ENCODE data around the gene HRH3.

The HRH3 gene

DNA sequence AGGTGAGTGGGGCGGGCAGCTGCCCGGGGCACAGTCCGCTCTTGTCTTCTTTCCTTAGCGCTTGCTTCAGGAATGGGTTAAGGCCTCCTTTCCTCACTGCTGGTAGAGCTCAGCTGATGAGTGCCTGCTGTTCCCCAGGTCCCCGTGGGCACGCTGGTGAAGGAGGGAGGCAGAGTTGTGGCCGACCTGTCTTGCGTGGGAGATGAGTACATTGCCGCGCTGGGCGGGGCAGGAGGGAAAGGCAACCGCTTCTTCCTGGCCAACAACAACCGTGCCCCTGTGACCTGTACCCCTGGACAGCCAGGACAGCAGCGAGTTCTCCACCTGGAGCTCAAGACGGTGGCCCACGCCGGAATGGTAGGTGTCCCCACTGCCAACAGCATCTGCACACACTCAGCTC, 21.6 kb downstream of the HRH3 start:
- H3K9me3 ChIP-seq (ENCODE audit: control insufficient read depth, low read length), result no peaks in the 10 kb centered on the region
- no peak overlapping the region for H3K14ac ChIP-seq (ENCODE audit: low read length in 2 of 2)
- no peak overlapping the region for H2BK120ac ChIP-seq (ENCODE audit: low read depth, low read length)
- H2BK15ac ChIP-seq (ENCODE audit: low read depth, poor library complexity, severe bottlenecking), result no peak overlapping the region
- no peak overlapping the region for H3K27ac ChIP-seq (ENCODE audit: low read length, poor library complexity, severe bottlenecking)
- H4K91ac ChIP-seq (ENCODE audit: low read length), result no peak overlapping the region
- H3K23ac ChIP-seq (ENCODE audit: low read length in 2 of 2), result no peak overlapping the region
- no peak for DNase-seq
- H3K36me3 ChIP-seq (ENCODE audit: control insufficient read depth in 1 of 2, insufficient read depth in 2 of 2, low read depth in 1 of 2, low read length in 2 of 2), result peaks cover 62 to 64% of the 10 kb centered on the region in 2 experiments
- peaks cover 26% of the 10 kb centered on the region for H3K4me1 ChIP-seq (ENCODE audit: control insufficient read depth, insufficient read depth, low read depth, low read length)
- WGBS, result 97% methylated on average over 17 of the region's 17 CpGs
- no peaks in the 10 kb centered on the region for H3K27me3 ChIP-seq (ENCODE audit: control insufficient read depth in 1 of 2, insufficient read depth in 1 of 2, low read length in 2 of 2)
- H2BK5ac ChIP-seq (ENCODE audit: low read depth, low read length, poor library complexity, severe bottlenecking), result no peak overlapping the region
- no peak overlapping the region for H4K8ac ChIP-seq (ENCODE audit: low read length)
- no peak overlapping the region for H3K4ac ChIP-seq (ENCODE audit: low read depth in 1 of 2, low read length in 2 of 2)
- no peak overlapping the region for H3K18ac ChIP-seq (ENCODE audit: low read depth in 1 of 2, low read length in 2 of 2)
- peaks cover 22% of the 10 kb centered on the region for H3K79me1 ChIP-seq (replicated peaks; ENCODE audit: low read length, poor library complexity, severe bottlenecking)
- H2AK5ac ChIP-seq (ENCODE audit: low read length, severe bottlenecking), result no peak overlapping the region
- H2AFZ ChIP-seq (ENCODE audit: low read depth, low read length), result no peak overlapping the region
- H3K4me2 ChIP-seq (ENCODE audit: low read length, poor library complexity, severe bottlenecking), result no peak overlapping the region
- H3K4me3 ChIP-seq (ENCODE audit: insufficient read depth in 1 of 2, low read depth in 1 of 2, low read length in 2 of 2), result no peak overlapping the region
- H3K9ac ChIP-seq (ENCODE audit: low read length), result no peak overlapping the region
- no peak overlapping the region for H2BK12ac ChIP-seq (ENCODE audit: low read length in 2 of 2)

DNA sequence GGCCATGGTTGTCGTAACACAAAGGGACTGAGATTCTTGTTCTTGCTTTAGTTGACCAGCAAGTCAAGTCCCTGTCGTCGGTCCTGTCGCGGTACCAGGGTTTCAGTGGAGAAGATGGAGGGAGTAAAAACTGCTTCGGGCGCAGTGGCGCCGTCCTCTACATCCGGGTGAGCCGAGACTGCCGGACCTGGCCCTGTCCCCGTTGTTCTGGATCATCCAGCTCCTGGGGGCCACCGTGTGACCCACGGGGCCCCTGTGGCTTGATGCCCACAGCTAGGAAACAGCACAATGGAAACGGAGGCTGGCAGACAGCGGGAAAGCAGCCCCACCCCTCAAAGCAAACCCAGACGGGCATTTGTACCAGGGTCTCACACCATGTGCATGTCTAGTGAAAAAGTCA, 22.3 kb downstream of the HRH3 start:
- no peak overlapping the region for H3K4ac ChIP-seq (ENCODE audit: low read depth in 1 of 2, low read length in 2 of 2)
- no peak overlapping the region for H4K8ac ChIP-seq (ENCODE audit: low read length)
- H4K91ac ChIP-seq (ENCODE audit: low read length), result no peak overlapping the region
- 98% methylated on average over 18 of the region's 18 CpGs for WGBS
- H3K79me1 ChIP-seq (replicated peaks; ENCODE audit: low read length, poor library complexity, severe bottlenecking), result peaks cover 27% of the 10 kb centered on the region
- no peak overlapping the region for H2AK5ac ChIP-seq (ENCODE audit: low read length, severe bottlenecking)
- no peaks in the 10 kb centered on the region for H3K9me3 ChIP-seq (ENCODE audit: control insufficient read depth, low read length)
- H3K27me3 ChIP-seq (ENCODE audit: control insufficient read depth in 1 of 2, insufficient read depth in 1 of 2, low read length in 2 of 2), result no peaks in the 10 kb centered on the region
- H3K4me2 ChIP-seq (ENCODE audit: low read length, poor library complexity, severe bottlenecking), result no peak overlapping the region
- H3K27ac ChIP-seq (ENCODE audit: low read length, poor library complexity, severe bottlenecking), result no peak overlapping the region
- H2BK15ac ChIP-seq (ENCODE audit: low read depth, poor library complexity, severe bottlenecking), result no peak overlapping the region
- no peak overlapping the region for H2BK12ac ChIP-seq (ENCODE audit: low read length in 2 of 2)
- no peak overlapping the region for H2BK5ac ChIP-seq (ENCODE audit: low read depth, low read length, poor library complexity, severe bottlenecking)
- H3K23ac ChIP-seq (ENCODE audit: low read length in 2 of 2), result no peak overlapping the region
- no peak overlapping the region for H2AFZ ChIP-seq (ENCODE audit: low read depth, low read length)
- DNase-seq, result no peak
- peaks cover 61 to 64% of the 10 kb centered on the region in 2 experiments for H3K36me3 ChIP-seq (ENCODE audit: control insufficient read depth in 1 of 2, insufficient read depth in 2 of 2, low read depth in 1 of 2, low read length in 2 of 2)
- H3K18ac ChIP-seq (ENCODE audit: low read depth in 1 of 2, low read length in 2 of 2), result no peak overlapping the region
- no peak overlapping the region for H3K14ac ChIP-seq (ENCODE audit: low read length in 2 of 2)
- H3K4me3 ChIP-seq (ENCODE audit: insufficient read depth in 1 of 2, low read depth in 1 of 2, low read length in 2 of 2), result no peak overlapping the region
- H3K4me1 ChIP-seq (ENCODE audit: control insufficient read depth, insufficient read depth, low read depth, low read length), result peaks cover 22% of the 10 kb centered on the region
- no peak overlapping the region for H3K9ac ChIP-seq (ENCODE audit: low read length)
- H2BK120ac ChIP-seq (ENCODE audit: low read depth, low read length), result no peak overlapping the region

DNA sequence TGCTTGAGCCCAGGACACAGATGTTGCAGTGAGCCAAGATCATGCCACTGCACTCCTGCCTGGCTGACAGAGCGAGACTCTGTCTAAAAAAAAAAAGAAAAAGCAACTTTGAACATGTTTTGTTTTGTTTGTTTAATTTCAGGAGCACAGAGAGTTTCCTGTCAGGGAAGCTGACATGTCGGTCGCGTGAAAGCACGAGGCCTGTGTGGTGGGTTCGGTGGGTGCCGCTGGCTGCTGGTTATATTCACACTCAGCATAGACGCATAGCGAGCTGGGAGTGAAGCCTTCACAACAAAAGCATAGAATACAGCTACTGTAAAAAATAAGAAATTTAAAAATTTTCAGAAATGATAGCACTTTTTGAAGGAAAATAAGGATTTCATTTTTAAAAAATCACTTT, 22.8 kb downstream of the HRH3 start:
- H3K9me3 ChIP-seq (ENCODE audit: control insufficient read depth, low read length), result no peaks in the 10 kb centered on the region
- no peak overlapping the region for H2BK120ac ChIP-seq (ENCODE audit: low read depth, low read length)
- no peak overlapping the region for H4K8ac ChIP-seq (ENCODE audit: low read length)
- H2AFZ ChIP-seq (ENCODE audit: low read depth, low read length), result no peak overlapping the region
- peaks cover 21% of the 10 kb centered on the region for H3K4me1 ChIP-seq (ENCODE audit: control insufficient read depth, insufficient read depth, low read depth, low read length)
- H2AK5ac ChIP-seq (ENCODE audit: low read length, severe bottlenecking), result no peak overlapping the region
- H3K4me2 ChIP-seq (ENCODE audit: low read length, poor library complexity, severe bottlenecking), result no peak overlapping the region
- H2BK15ac ChIP-seq (ENCODE audit: low read depth, poor library complexity, severe bottlenecking), result no peak overlapping the region
- no peak overlapping the region for H3K9ac ChIP-seq (ENCODE audit: low read length)
- H3K14ac ChIP-seq (ENCODE audit: low read length in 2 of 2), result no peak overlapping the region
- H3K18ac ChIP-seq (ENCODE audit: low read depth in 1 of 2, low read length in 2 of 2), result no peak overlapping the region
- no peak overlapping the region for H4K91ac ChIP-seq (ENCODE audit: low read length)
- H3K23ac ChIP-seq (ENCODE audit: low read length in 2 of 2), result no peak overlapping the region
- no peak overlapping the region for H3K4ac ChIP-seq (ENCODE audit: low read depth in 1 of 2, low read length in 2 of 2)
- 89% methylated on average over 6 of the region's 9 CpGs for WGBS
- DNase-seq, result no peak
- no peak overlapping the region for H3K4me3 ChIP-seq (ENCODE audit: insufficient read depth in 1 of 2, low read depth in 1 of 2, low read length in 2 of 2)
- no peaks in the 10 kb centered on the region for H3K27me3 ChIP-seq (ENCODE audit: control insufficient read depth in 1 of 2, insufficient read depth in 1 of 2, low read length in 2 of 2)
- H3K36me3 ChIP-seq (ENCODE audit: control insufficient read depth in 1 of 2, insufficient read depth in 2 of 2, low read depth in 1 of 2, low read length in 2 of 2), result peaks cover 59 to 64% of the 10 kb centered on the region in 2 experiments
- no peak overlapping the region for H3K27ac ChIP-seq (ENCODE audit: low read length, poor library complexity, severe bottlenecking)
- peaks cover 27% of the 10 kb centered on the region for H3K79me1 ChIP-seq (replicated peaks; ENCODE audit: low read length, poor library complexity, severe bottlenecking)
- H2BK12ac ChIP-seq (ENCODE audit: low read length in 2 of 2), result no peak overlapping the region
- no peak overlapping the region for H2BK5ac ChIP-seq (ENCODE audit: low read depth, low read length, poor library complexity, severe bottlenecking)

DNA sequence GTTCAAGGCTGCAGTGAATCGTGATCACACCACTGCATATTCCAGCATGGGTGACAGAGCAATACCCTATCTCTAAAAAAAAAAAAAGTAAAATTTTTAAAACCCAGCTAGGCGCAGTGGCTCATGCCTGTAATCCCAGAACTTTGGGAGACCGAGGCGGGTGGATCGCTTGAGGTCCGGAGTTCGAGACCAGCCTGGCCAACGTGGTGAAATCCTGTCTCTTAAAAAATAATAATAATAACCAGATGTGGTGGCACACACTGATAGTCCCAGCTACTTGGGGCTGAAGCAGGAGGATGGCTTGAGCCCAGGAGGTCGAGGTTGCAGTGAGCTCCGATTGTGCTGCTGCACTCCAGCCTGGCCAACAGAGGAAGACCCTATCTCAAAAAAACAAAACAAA, 23.8 kb downstream of the HRH3 start:
- Histone ChIP-seq H2AFZ (ENCODE audit: low read depth, low read length) (no peak overlapping the region), H3K23ac (ENCODE audit: low read length in 2 of 2) (no peak overlapping the region), H2BK15ac (ENCODE audit: low read depth, poor library complexity, severe bottlenecking) (no peak overlapping the region), H3K27ac (ENCODE audit: low read length, poor library complexity, severe bottlenecking) (no peak overlapping the region), H3K36me3 (ENCODE audit: control insufficient read depth in 1 of 2, insufficient read depth in 2 of 2, low read depth in 1 of 2, low read length in 2 of 2) (peaks cover 56 to 58% of the 10 kb centered on the region in 2 experiments), H3K9ac (ENCODE audit: low read length) (no peak overlapping the region), H4K8ac (ENCODE audit: low read length) (no peak overlapping the region), H2BK12ac (ENCODE audit: low read length in 2 of 2) (no peak overlapping the region), H2BK5ac (ENCODE audit: low read depth, low read length, poor library complexity, severe bottlenecking) (no peak overlapping the region), H2AK5ac (ENCODE audit: low read length, severe bottlenecking) (no peak overlapping the region), H3K4me1 (ENCODE audit: control insufficient read depth, insufficient read depth, low read depth, low read length) (peaks cover 11% of the 10 kb centered on the region), H3K4me2 (ENCODE audit: low read length, poor library complexity, severe bottlenecking) (no peak overlapping the region), H3K9me3 (ENCODE audit: control insufficient read depth, low read length) (no peaks in the 10 kb centered on the region), H2BK120ac (ENCODE audit: low read depth, low read length) (no peak overlapping the region), H3K27me3 (ENCODE audit: control insufficient read depth in 1 of 2, insufficient read depth in 1 of 2, low read length in 2 of 2) (no peaks in the 10 kb centered on the region), H3K4ac (ENCODE audit: low read depth in 1 of 2, low read length in 2 of 2) (no peak overlapping the region), H3K18ac (ENCODE audit: low read depth in 1 of 2, low read length in 2 of 2) (no peak overlapping the region), H3K79me1 (replicated peaks; ENCODE audit: low read length, poor library complexity, severe bottlenecking) (peaks cover 32% of the 10 kb centered on the region), H3K14ac (ENCODE audit: low read length in 2 of 2) (no peak overlapping the region), H3K4me3 (ENCODE audit: insufficient read depth in 1 of 2, low read depth in 1 of 2, low read length in 2 of 2) (no peak overlapping the region), H4K91ac (ENCODE audit: low read length) (no peak overlapping the region)
- no peak for DNase-seq
- WGBS, result 100% methylated on average over 7 of the region's 10 CpGs

Measured in mesenchymal stem cell (in vitro differentiated cells and primary cell).